NCI-H2029 (cell line): ENCODE data around the gene TMEM97.
A peak's percentile ranks its signal among the peaks of the same experiment; 100 is the strongest.
"Not testable (repeated sequence)": the region's sequence is repeated elsewhere in the genome, so short reads cannot be mapped to it uniquely, and the experiment has no call there.

Source experiments
- DNase-seq: peaks from one replicate; lab custom pipeline; 2025; lab: John Stamatoyannopoulos, UW

The TMEM97 gene

GRCh38 chr17:28338056-28338768 lies 19.2 kb downstream of the TMEM97 start:
- no peak for DNase-seq

- DNase-seq, result not testable (repeated sequence)
These were observed 19.8 kb downstream of the TMEM97 start for GRCh38 chr17:28338769-28339212.

GRCh38 chr17:28339431-28339830 lies 20.4 kb downstream of the TMEM97 start:
- no peak for DNase-seq

DNA sequence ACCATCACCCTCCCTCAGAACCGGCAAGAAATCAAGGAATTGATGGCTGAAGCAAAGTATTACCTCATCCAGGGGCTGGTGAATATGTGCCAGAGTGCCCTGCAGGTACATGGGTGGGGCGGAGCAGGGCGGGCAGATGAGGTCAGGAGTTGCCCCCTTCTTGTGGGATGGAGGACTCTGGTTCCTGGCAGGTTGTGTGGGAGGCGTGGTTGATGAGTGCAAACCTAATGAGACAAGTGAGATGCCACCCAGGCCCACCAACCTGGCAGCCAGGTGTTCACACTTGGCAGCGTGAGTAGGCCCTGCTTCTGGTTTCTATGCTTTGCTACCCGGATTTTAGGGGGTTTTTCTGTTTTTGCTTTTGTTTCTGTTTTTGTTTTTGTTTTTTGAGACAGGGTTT lies 21.4 kb downstream of the TMEM97 start:
- no peak for DNase-seq

GRCh38 chr17:28341516-28341915 lies 22.5 kb downstream of the TMEM97 start:
- DNase-seq, result no peak

DNA sequence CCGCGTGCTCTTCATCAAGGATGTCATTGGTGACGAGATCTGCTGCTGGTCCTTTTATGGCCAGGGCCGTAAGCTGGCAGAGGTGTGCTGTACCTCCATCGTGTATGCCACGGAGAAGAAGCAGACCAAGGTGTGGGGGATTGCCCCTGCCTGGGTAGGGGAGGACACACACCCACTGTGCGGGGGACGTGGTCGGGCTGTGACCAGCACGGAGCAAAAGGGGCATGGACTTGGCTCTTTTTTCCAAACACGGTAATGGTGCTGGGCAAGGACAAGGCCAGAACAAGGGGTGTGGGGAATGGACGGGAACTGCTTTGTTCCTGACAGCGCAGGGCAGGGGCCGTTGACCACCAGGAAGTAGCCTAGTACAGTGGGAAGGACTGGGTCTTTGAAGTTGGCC lies 23.3 kb downstream of the TMEM97 start:
- DNase-seq, result no peak

DNA sequence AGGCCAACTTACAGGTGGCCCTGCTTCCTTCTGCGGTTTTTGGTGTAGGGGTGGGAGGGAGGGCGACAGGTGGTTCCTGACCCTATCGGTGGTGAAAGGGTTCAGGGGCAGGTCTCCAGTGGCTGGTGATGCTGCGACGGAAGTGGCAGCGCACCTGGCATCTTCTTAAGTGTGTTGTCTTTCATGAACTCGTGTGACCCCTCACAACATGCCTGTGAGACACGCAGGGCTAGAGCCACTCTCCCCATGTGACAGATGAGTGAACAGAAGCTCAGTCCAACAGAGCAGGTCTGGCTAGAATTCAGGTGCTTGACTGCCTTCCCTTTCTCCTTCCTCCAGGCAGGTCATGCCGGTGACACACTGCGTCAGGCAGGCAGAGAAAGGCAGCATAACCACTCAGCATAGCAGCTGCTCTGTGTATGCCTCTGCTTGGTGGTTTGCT lies 24.5 kb downstream of the TMEM97 start:
- peak; percentile 68 for DNase-seq

- DNase-seq, result no peak
These were observed 25.0 kb downstream of the TMEM97 start for GRCh38 chr17:28344011-28344410.

DNA sequence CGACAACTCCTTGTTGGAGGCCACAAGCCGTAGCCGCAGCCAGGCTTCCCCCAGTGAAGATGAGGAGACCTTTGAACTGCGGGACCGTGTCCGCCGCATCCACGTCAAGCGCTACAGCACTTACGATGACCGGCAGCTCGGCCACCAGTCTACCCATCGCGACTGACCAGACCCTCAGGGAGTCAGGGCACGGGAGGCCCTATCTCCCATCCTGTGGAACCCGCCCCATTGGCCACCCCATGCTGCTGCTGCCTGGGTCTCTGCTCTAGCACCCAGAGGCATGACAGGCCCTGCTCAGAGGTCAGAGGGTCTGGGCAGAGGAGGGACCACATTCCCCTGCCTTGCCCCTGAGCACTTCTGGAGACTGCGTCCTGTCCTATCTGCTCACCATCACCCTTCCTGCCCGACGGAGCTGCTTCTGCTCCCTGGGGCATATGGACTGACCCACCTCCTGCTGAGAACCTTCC lies 25.5 kb downstream of the TMEM97 start:
- DNase-seq, result no peak

- peak; percentile 86 for DNase-seq
These were observed 26.6 kb downstream of the TMEM97 start for GRCh38 chr17:28345419-28346198.

DNA sequence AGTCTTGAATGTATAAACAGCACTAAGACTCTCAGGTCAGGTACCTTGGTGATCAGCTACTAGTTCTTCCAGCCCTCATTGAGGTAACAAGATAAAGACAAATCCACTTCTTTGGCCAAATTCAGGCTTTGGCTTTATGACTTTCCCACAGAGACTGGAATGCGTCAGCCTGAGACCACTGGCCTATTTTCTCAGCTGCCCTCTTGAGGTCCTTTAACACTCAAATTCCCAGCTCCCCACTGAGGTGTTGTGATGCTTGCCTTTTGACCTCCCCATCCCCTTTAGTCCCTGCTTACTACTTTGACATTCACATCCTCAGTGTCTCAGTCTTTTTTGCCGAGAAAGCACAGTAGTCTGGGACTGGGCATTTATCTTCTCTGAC lies 27.2 kb downstream of the TMEM97 start:
- no peak for DNase-seq

- no peak for DNase-seq
These were observed 27.8 kb downstream of the TMEM97 start for GRCh38 chr17:28346746-28347246.

GRCh38 chr17:28347261-28347891 lies 28.4 kb downstream of the TMEM97 start:
- no peak for DNase-seq

- DNase-seq, result no peak
These were observed 30.0 kb downstream of the TMEM97 start for GRCh38 chr17:28348979-28349378.

GRCh38 chr17:28350271-28350670 lies 31.3 kb downstream of the TMEM97 start:
- DNase-seq, result no peak

- peak; percentile 86 for DNase-seq
These were observed 38.3 kb downstream of the TMEM97 start, which contains the start of gene POLDIP2 for GRCh38 chr17:28357061-28357900. TSS of gene POLDIP2 (minus strand) at chr17:28357527. CDS start at chr17:28357448, 79 bp downstream.

- no peak for DNase-seq
These were observed 38.8 kb downstream of the TMEM97 start for GRCh38 chr17:28357901-28358197.

DNA sequence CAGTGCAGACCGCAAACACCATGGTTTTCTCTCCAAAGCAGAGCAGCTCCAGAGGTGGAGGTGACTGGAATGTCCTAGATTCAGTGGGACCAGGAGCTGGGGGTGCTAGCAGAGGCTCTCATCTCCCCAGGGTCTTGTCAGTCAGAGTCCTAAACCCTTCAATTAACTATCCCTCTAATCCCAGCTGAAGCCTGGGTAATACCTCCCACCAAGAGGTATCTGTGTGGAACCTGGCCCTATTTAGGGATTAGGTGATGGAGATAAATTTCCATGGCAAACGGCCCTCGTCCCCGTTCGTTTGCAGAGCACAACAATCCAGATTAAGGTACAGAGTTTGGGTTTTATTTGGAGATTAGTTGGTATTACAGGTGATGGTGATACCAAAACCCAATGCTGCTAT lies 44.2 kb downstream of the TMEM97 start:
- DNase-seq, result no peak

GRCh38 chr17:28363776-28364650 lies 45.0 kb downstream of the TMEM97 start:
- DNase-seq, result no peak

DNA sequence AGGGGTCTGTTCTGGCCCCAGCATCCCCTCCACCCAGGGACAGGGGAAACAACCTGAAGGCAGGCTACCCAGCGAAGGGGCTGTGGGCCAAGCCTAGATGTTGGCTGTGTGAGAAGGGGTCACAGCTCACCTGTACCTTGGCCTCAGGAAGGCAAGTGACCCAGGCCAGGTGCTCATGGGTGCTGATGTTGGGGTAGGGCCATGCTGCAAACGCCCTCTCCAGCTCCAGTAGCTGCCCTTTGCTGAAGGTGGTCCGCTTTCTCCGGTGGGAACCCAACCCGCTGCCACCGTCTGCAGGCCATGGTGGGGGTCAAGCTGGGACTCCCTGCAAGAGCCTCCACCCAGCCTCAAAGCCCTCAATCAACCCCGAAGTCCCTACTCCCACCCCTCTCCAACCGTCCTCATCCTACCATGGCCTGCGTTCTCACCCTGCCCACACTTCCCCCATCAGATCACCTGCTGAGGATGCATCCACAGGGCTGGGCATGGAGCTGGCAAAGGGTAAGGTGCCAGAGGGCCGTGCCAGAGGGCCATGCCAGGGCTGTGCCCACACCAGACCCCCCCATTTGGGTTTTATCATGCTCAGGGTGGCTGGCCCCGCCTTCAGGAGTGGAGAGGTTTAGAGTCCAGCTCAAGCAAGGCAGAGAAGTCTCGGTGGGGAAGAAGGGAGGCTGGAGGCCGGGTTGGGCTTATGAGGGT lies 45.8 kb downstream of the TMEM97 start, which contains the start of gene SEBOX:
Gene SEBOX (minus strand): TSS at position 535 of the 699 bp plus-strand sequence. CDS start 48 bp downstream, at position 487.
- no peak for DNase-seq
